Cardiac muscle cell (in vitro differentiated cells and primary cell): ENCODE data around the gene TMEM242. TPM values are rescaled to one million over a fixed set of nuclear protein-coding genes. Genes with fewer than 3 reads are reported as not detected.
"Not testable (repeated sequence)": the region's sequence is repeated elsewhere in the genome, so short reads cannot be mapped to it uniquely, and the experiment has no call there.

Experiments
- DNase-seq, 2 donors: peaks; one replicate each; pipeline versions ENCODE4 v3.0.0 to v3.0.0-alpha.2; 2010 to 2017; ENCODE audit warnings: low read depth in 1 of 2, low spot score in 1 of 2
- H3K27ac ChIP-seq: fragments of 200-600 bp; sonication (generic); 2 replicates; pipeline ENCODE4 v1.5.1; 2016
- H3K27me3 ChIP-seq: fragments of 200-600 bp; sonication (generic); 2 replicates; pipeline ENCODE4 v1.6.0; 2016; ENCODE audit warnings: control low read depth
- H3K36me3 ChIP-seq: fragments of 200-600 bp; sonication (generic); 2 replicates; pipeline ENCODE4 v1.5.1; 2016; ENCODE audit warnings: control low read depth
- H3K4me1 ChIP-seq: fragments of 200-600 bp; sonication (generic); 2 replicates; pipeline ENCODE4 v1.8.1; 2017; ENCODE audit warnings: low read depth, mild to moderate bottlenecking, mixed run types
- H3K4me3 ChIP-seq: fragments of 200-600 bp; sonication (generic); 2 replicates; pipeline ENCODE4 v1.5.1; 2016; ENCODE audit warnings: mild to moderate bottlenecking
- H3K9me3 ChIP-seq: fragments of 200-600 bp; sonication (generic); 2 replicates; pipeline ENCODE4 v1.5.1; 2017; ENCODE audit warnings: low read depth, mild to moderate bottlenecking, control low read depth
- CTCF ChIP-seq: IDR thresholded peaks from 2 replicates; pipeline ENCODE4 v1.5.1; 2012; ENCODE audit warnings: low read depth, mild to moderate bottlenecking, low read length
- polyA plus RNA-seq: library from polyadenylated mRNA; unstranded; fragments of >200 nt; fragmentation: Nextera tagmentation; extraction: Ambion mirVana; gene quantifications from 2 replicates; pipeline ENCODE4 v1.2.1, GENCODE V29; 2016
- total RNA-seq: library from RNA; depleted of rRNA; stranded (reverse); fragments of >200 nt; gene quantifications from 2 replicates; pipeline ENCODE4 v1.2.3, GENCODE V29; 2016

TMEM242 gene
- total and polyA plus RNA-seq, 2 experiments from 2014 or later = 6.3 to 19.0 TPM

GRCh38 chr6:157337751-157338150 lies 14.4 kb upstream of the TMEM242 start:
- H3K36me3 ChIP-seq = no peaks in the 10 kb centered on the region
- DNase-seq = no peak
- no peak overlapping the region for H3K4me3 ChIP-seq
- no peak for TF ChIP-seq CTCF
- peaks cover under 1% of the 10 kb centered on the region for H3K27me3 ChIP-seq
- H3K27ac ChIP-seq = no peak overlapping the region
- H3K9me3 ChIP-seq = no peaks in the 10 kb centered on the region
- H3K4me1 ChIP-seq = no peaks in the 10 kb centered on the region

GRCh38 chr6:157337276-157337675 lies 14.0 kb upstream of the TMEM242 start:
- not testable (repeated sequence) for H3K4me1 ChIP-seq, H3K27me3 ChIP-seq, H3K36me3 ChIP-seq, DNase-seq, H3K27ac ChIP-seq, H3K9me3 ChIP-seq, H3K4me3 ChIP-seq

GRCh38 chr6:157335829-157336228 lies 12.5 kb upstream of the TMEM242 start:
- H3K27me3 ChIP-seq = peaks cover 4% of the 10 kb centered on the region
- H3K36me3 ChIP-seq = no peaks in the 10 kb centered on the region
- no peak for TF ChIP-seq CTCF
- no peak overlapping the region for H3K27ac ChIP-seq
- no peaks in the 10 kb centered on the region for H3K4me1 ChIP-seq
- no peak for DNase-seq
- H3K9me3 ChIP-seq = no peaks in the 10 kb centered on the region
- no peak overlapping the region for H3K4me3 ChIP-seq

- no peak for DNase-seq
- no peak for TF ChIP-seq CTCF
- H3K4me1 ChIP-seq = no peaks in the 10 kb centered on the region
- no peak overlapping the region for H3K4me3 ChIP-seq
- no peaks in the 10 kb centered on the region for H3K9me3 ChIP-seq
- no peaks in the 10 kb centered on the region for H3K36me3 ChIP-seq
- H3K27me3 ChIP-seq = peaks cover 4% of the 10 kb centered on the region
- no peak overlapping the region for H3K27ac ChIP-seq
Observed at GRCh38 chr6:157333956-157334355, 10.6 kb upstream of the TMEM242 start.

- no peaks in the 10 kb centered on the region for H3K4me1 ChIP-seq
- no peaks in the 10 kb centered on the region for H3K36me3 ChIP-seq
- no peak for DNase-seq
- no peak overlapping the region for H3K27ac ChIP-seq
- no peak overlapping the region for H3K4me3 ChIP-seq
- peaks cover 4% of the 10 kb centered on the region for H3K27me3 ChIP-seq
- no peaks in the 10 kb centered on the region for H3K9me3 ChIP-seq
- TF ChIP-seq CTCF = no peak
Observed at GRCh38 chr6:157333537-157333936, 10.2 kb upstream of the TMEM242 start.

GRCh38 chr6:157332813-157333212 lies 9.5 kb upstream of the TMEM242 start:
- Histone ChIP-seq H3K27ac (no peak overlapping the region), H3K4me3 (no peak overlapping the region), H3K4me1 (no peaks in the 10 kb centered on the region), H3K9me3 (no peaks in the 10 kb centered on the region), H3K36me3 (no peaks in the 10 kb centered on the region), H3K27me3 (peaks cover 4% of the 10 kb centered on the region)
- DNase-seq = no peak
- no peak for TF ChIP-seq CTCF
